ENCODE data around the gene DPY19L2.
A peak's percentile ranks its signal among the peaks of the same experiment; 100 is the strongest.
"Not testable (repeated sequence)": the region's sequence is repeated elsewhere in the genome, so short reads cannot be mapped to it uniquely, and the experiment has no call there.

The DPY19L2 gene

DNA sequence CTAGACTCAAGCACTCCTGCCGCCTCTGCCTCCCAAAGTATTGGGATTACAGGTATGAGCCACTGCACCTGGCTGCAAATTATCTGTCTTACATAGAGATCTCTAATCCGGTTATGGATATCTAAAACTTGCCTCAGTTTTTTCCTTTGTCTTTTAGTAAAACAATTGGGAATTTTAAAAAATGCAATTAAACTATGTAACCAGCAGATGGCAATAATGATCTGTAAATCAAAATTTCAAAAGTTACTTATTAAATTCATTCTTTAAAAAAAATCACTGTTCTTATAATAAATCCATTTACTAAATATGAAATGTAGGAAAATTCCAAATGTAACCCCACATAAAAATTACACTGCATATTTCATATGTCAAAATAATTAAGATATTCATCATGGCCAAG, 4.3 kb upstream of the DPY19L2 start:
- not testable (repeated sequence) for H3K4me2 ChIP-seq; H3K9ac ChIP-seq; H3K4me3 ChIP-seq (IDR thresholded peaks at IDR 0.05; ENCODE audit: insufficient read depth, low read depth, low read length); H3K27me3 ChIP-seq (ENCODE audit: insufficient read depth, low read depth); H4K20me1 ChIP-seq (ENCODE audit: insufficient read depth); H3K27ac ChIP-seq; H3K79me2 ChIP-seq (ENCODE audit: insufficient read depth, low read depth); H3K36me3 ChIP-seq (ENCODE audit: insufficient read depth); H3K4me1 ChIP-seq (ENCODE audit: low read depth, poor library complexity, severe bottlenecking); H2AFZ ChIP-seq (ENCODE audit: low read depth)
- TF ChIP-seq, protein P1, sequence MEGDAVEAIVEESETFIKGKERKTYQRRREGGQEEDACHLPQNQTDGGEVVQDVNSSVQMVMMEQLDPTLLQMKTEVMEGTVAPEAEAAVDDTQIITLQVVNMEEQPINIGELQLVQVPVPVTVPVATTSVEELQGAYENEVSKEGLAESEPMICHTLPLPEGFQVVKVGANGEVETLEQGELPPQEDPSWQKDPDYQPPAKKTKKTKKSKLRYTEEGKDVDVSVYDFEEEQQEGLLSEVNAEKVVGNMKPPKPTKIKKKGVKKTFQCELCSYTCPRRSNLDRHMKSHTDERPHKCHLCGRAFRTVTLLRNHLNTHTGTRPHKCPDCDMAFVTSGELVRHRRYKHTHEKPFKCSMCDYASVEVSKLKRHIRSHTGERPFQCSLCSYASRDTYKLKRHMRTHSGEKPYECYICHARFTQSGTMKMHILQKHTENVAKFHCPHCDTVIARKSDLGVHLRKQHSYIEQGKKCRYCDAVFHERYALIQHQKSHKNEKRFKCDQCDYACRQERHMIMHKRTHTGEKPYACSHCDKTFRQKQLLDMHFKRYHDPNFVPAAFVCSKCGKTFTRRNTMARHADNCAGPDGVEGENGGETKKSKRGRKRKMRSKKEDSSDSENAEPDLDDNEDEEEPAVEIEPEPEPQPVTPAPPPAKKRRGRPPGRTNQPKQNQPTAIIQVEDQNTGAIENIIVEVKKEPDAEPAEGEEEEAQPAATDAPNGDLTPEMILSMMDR (conservative IDR thresholded peaks at IDR 0.05; ENCODE audit: low read depth, low read length), result peak; percentile 63

DNA sequence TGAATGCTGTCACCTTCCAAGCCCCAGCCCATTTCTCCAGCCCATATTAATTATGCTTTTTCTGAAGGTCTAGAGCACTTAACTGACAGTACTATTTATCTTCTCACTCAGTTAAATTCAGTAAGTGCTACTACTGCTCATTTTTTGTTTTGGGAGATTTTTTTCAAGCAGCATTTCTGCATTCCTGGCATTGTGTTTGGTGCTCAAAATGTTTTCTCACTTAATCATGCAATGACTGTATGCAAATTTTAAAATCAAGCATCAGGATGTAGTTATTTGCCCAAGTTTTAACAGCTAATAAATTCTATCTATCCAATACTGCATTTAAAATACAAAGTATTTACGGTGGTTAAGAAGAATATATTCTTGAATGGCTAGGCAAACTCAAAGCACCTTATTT, 1.6 kb upstream of the DPY19L2 start:
- not testable (repeated sequence) for H4K20me1 ChIP-seq (ENCODE audit: insufficient read depth); H3K27me3 ChIP-seq (ENCODE audit: insufficient read depth, low read depth); H3K36me3 ChIP-seq (ENCODE audit: insufficient read depth); H3K4me3 ChIP-seq (IDR thresholded peaks at IDR 0.05; ENCODE audit: insufficient read depth, low read depth, low read length); H3K4me2 ChIP-seq; H3K27ac ChIP-seq; H3K9ac ChIP-seq; H3K79me2 ChIP-seq (ENCODE audit: insufficient read depth, low read depth)
- Histone ChIP-seq H2AFZ (ENCODE audit: low read depth) (0 out of 2 replicates have a peak overlapping the region, but pooled peaks have one; percentile 14), H3K4me1 (ENCODE audit: low read depth, poor library complexity, severe bottlenecking) (peaks cover 26% of the 10 kb centered on the region)

DNA sequence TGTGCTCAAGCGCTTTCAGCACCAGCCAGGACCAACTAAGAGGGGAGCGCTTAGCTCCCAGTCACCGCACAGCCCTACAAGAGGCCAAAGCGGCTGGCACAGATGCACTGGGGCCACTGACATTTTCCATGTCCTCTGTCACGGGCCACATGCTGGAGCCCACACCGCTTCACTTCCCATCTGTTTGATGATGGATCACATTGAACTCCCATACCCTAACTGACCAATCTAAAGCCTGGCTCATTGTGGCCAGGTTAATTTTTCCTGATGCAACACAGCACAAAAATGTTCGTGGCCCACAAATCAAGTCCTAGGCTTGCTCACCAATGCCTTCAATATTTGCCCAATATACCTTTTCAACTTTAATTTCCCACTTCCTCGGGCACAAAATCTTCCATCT, 1.1 kb upstream of the DPY19L2 start:
- not testable (repeated sequence) for H3K4me2 ChIP-seq; H3K27ac ChIP-seq; H3K79me2 ChIP-seq (ENCODE audit: insufficient read depth, low read depth); H3K36me3 ChIP-seq (ENCODE audit: insufficient read depth); H3K9ac ChIP-seq; H3K4me3 ChIP-seq (IDR thresholded peaks at IDR 0.05; ENCODE audit: insufficient read depth, low read depth, low read length); H4K20me1 ChIP-seq (ENCODE audit: insufficient read depth); H3K27me3 ChIP-seq (ENCODE audit: insufficient read depth, low read depth)
- peak overlapping the region; percentile 100; the same call in 1 of the 2 replicates for H2AFZ ChIP-seq (ENCODE audit: low read depth)
- H3K4me1 ChIP-seq (ENCODE audit: low read depth, poor library complexity, severe bottlenecking), result peaks cover 31% of the 10 kb centered on the region

DNA sequence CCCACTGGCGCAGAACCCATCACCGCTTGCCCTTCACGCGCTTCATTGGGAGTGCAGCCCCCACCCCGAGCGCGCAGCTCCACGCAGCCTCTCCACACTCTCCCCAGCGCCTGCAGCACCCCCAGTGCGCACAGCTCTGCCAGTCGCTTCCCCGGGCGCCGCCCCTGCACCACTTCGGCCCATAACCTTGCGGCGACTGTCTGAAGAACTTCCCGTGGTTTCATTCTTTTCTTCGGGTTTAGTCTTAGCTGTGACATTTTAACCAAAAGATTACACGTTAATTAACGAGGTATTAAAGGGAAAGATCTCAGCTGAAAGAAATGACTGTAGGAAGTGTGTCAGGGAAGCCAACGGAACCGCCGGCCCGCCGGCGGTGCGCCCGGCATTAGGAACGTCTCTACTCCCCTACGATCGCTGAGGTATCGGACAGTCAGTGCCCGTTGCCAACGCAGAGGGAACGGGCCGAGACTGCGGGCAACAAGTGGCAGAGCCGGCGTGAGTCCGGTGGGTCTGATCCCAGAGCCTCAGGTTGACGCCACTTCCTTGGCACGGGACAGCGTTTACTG, 590 bp upstream of the DPY19L2 start:
- H3K79me2 ChIP-seq (ENCODE audit: insufficient read depth, low read depth); H3K27me3 ChIP-seq (ENCODE audit: insufficient read depth, low read depth); H3K36me3 ChIP-seq (ENCODE audit: insufficient read depth); H3K27ac ChIP-seq; H4K20me1 ChIP-seq (ENCODE audit: insufficient read depth); H3K4me3 ChIP-seq (IDR thresholded peaks at IDR 0.05; ENCODE audit: insufficient read depth, low read depth, low read length): not testable (repeated sequence)
- Histone ChIP-seq H3K4me1 (ENCODE audit: low read depth, poor library complexity, severe bottlenecking) (peaks cover 37% of the 10 kb centered on the region), H3K4me2 (peak overlapping the region; percentile 82), H2AFZ (ENCODE audit: low read depth) (peak overlapping the region; percentile 100), H3K9ac (peak overlapping the region; percentile 85)

DNA sequence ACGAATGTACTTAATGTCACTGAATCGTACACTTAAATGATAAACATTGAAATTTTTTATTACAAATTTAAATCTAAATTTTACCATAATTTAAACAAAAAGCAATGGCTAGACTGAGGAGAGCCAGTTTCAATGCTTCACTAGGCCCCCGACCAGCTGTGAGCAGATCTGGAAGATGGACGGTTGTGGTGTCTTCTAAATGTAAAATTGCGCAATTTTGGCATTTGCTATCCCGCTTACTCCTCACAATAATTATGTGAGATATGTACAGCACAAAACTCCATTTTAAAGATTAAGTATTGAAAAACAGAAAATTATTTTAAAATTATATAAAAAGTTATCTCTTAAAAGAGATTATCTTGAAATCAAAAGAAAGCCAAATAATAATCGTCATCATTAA, 5.3 kb downstream of the DPY19L2 start:
- not testable (repeated sequence) for H2AFZ ChIP-seq (ENCODE audit: low read depth); H3K27me3 ChIP-seq (ENCODE audit: insufficient read depth, low read depth); H3K36me3 ChIP-seq (ENCODE audit: insufficient read depth); H3K79me2 ChIP-seq (ENCODE audit: insufficient read depth, low read depth); H3K9ac ChIP-seq; H4K20me1 ChIP-seq (ENCODE audit: insufficient read depth); H3K4me3 ChIP-seq (IDR thresholded peaks at IDR 0.05; ENCODE audit: insufficient read depth, low read depth, low read length)
- peaks cover 51% of the 10 kb centered on the region for H3K4me1 ChIP-seq (ENCODE audit: low read depth, poor library complexity, severe bottlenecking)
- peak overlapping the region; percentile 41; the same call in 1 of the 2 replicates for H3K27ac ChIP-seq
- H3K4me2 ChIP-seq, result peak overlapping the region; percentile 66; the same call in 1 of the 2 replicates

DNA sequence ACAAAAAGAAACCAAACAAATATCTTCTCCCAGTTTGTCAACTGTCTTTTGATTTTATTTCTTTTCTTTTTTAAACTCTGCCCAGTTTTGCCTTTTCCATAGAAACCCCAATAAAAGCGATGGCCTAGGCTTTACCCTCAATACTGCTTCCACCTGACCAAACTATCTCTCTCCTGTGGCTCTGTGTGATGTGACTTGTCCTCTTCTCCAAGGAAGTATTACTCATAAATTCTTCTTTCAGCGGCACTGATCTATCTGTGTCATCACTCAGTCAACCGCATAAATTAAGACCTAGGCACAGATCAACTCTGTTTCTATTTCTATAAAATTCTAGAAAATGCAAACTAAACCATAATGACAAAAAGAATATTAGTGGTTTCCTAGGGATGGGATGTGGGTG, 9.8 kb downstream of the DPY19L2 start:
- not testable (repeated sequence) for H3K79me2 ChIP-seq (ENCODE audit: insufficient read depth, low read depth); H4K20me1 ChIP-seq (ENCODE audit: insufficient read depth); H3K27ac ChIP-seq; H3K36me3 ChIP-seq (ENCODE audit: insufficient read depth); H3K27me3 ChIP-seq (ENCODE audit: insufficient read depth, low read depth); H3K4me2 ChIP-seq; H3K4me3 ChIP-seq (IDR thresholded peaks at IDR 0.05; ENCODE audit: insufficient read depth, low read depth, low read length); H2AFZ ChIP-seq (ENCODE audit: low read depth); H3K9ac ChIP-seq
- H3K4me1 ChIP-seq (ENCODE audit: low read depth, poor library complexity, severe bottlenecking), result peaks cover 11% of the 10 kb centered on the region

DNA sequence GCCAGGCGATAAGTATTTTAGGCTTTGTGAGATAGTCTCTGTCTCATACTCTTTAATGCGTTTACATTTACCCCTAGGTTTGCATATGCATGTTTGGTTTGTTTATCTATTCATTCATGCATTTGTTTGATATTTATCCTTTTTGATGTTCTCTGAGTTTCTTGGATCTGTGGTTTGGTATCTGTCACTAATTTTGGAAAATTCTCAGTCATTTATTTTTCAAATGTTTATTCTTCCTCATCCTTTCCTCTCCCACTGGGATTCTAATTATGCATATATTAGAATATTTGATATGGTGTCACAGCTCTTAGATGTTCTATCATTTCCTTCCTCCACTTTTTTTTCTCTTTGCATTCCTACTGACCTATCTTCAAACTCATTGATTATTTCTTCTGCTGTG, 11.9 kb downstream of the DPY19L2 start:
- not testable (repeated sequence) for H3K9ac ChIP-seq; H3K4me1 ChIP-seq (ENCODE audit: low read depth, poor library complexity, severe bottlenecking); H3K4me3 ChIP-seq (IDR thresholded peaks at IDR 0.05; ENCODE audit: insufficient read depth, low read depth, low read length); H3K79me2 ChIP-seq (ENCODE audit: insufficient read depth, low read depth); H3K36me3 ChIP-seq (ENCODE audit: insufficient read depth); H4K20me1 ChIP-seq (ENCODE audit: insufficient read depth); H3K27ac ChIP-seq; H3K4me2 ChIP-seq; H3K27me3 ChIP-seq (ENCODE audit: insufficient read depth, low read depth); H2AFZ ChIP-seq (ENCODE audit: low read depth)

DNA sequence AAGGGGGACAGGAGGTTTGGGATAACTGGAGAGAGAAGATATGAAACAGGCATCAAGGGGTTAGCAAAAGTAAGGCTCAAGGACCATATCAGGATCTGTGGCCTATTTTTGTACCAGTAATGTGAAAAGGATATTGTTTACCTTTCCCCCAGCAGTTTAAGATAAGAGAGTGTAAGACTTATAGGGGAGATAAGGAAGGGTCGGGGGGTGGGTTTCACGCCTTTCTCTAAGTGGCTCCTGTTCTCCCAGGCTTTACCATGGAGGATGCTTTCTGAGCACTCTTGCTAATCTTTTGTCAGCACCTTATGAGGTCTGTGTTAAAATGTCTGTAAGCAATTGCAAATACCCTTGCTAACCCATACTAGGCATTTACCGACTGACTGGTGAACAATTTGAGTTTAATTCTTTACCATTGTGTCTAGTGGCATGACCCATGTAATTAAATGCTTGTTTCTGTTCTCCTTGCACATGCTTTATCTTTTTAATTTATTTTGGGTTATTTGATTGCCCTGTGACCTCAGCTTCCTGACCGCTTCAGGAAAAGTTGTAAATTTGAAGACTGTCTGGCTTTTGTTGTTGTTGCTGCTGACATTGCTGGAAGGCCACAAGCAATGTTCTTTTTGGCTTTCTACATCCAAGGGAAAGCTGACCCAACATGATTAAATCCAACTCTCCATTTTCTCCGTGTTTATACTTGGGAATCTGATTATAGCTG, 12.6 kb downstream of the DPY19L2 start:
- not testable (repeated sequence) for H3K27me3 ChIP-seq (ENCODE audit: insufficient read depth, low read depth); H3K9ac ChIP-seq

DNA sequence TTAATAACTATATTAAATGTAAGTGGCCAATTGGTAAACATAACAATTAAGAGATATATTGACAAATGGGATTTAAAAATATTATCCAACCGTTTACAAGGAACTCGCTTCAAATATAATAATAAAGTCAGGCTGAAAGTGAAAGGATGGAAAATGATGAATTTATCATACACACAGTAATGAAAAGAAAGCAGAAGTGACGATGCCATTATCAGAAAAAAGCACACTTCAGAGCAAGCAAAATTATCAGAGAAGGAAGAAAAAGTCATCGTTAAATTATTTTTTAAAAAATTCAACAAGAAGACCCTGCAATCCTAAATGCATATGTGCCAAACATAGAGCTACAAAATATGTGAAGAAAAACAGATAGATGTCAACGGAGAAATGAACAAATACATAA, 13.8 kb downstream of the DPY19L2 start:
- not testable (repeated sequence) for H2AFZ ChIP-seq (ENCODE audit: low read depth); H3K4me2 ChIP-seq; H4K20me1 ChIP-seq (ENCODE audit: insufficient read depth); H3K79me2 ChIP-seq (ENCODE audit: insufficient read depth, low read depth); H3K36me3 ChIP-seq (ENCODE audit: insufficient read depth); H3K9ac ChIP-seq; H3K27ac ChIP-seq; H3K4me1 ChIP-seq (ENCODE audit: low read depth, poor library complexity, severe bottlenecking); H3K27me3 ChIP-seq (ENCODE audit: insufficient read depth, low read depth); H3K4me3 ChIP-seq (IDR thresholded peaks at IDR 0.05; ENCODE audit: insufficient read depth, low read depth, low read length)

More for the DNA sequence above, 12.6 kb downstream of the DPY19L2 start:
- H2AFZ ChIP-seq (ENCODE audit: low read depth); H3K27ac ChIP-seq; H3K79me2 ChIP-seq (ENCODE audit: insufficient read depth, low read depth); H3K36me3 ChIP-seq (ENCODE audit: insufficient read depth); H3K4me3 ChIP-seq (IDR thresholded peaks at IDR 0.05; ENCODE audit: insufficient read depth, low read depth, low read length); H3K4me1 ChIP-seq (ENCODE audit: low read depth, poor library complexity, severe bottlenecking); H3K4me2 ChIP-seq; H4K20me1 ChIP-seq (ENCODE audit: insufficient read depth): not testable (repeated sequence)

Measured in KMS-11 (cell line).